IPS DF 19.7 (cell line): ENCODE results near the gene ANKS1A.
"Not testable (repeated sequence)": the region's sequence is repeated elsewhere in the genome, so short reads cannot be mapped to it uniquely, and the experiment has no call there.

ENCODE experiments used
- DNase-seq: peaks from one replicate; pipeline ENCODE4 v3.0.0-alpha.2; 2013; ENCODE audit warnings: low read depth, low spot score

Gene ANKS1A

DNA sequence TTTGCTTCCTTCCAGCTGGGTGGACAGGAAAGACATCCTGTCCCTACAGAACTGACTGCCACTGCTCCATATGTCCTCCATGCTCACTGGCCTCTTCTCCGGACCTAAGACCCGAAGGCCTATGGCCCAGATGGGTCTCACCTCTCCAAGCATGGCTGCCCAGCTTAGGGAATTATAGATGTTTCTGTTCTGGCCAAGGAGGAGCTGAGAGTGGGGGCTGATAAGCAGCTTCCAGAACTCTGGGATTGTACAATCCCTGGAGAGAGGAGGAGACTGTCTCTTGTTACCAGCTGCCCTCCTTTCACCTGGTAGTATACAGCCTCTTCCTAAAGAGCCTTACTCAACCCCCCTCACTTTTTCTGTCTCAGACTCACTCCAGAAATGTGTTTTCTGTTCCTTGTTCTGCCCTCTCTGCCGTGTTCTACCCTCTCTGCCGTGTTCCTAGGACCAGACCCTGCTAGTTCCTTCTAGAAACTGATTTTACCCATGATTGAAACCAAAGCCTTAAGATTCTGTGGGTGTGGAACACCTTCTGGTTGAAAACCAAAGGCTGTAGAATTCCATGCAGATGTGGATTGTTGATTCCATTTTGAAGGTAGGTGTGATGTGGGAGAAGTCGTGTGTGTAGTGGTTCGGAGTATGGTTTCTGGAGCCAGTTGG lies 28.7 kb downstream of the ANKS1A start:
- no peak for DNase-seq

- DNase-seq = no peak
Observed at GRCh38 chr6:34919651-34920050, 30.6 kb downstream of the ANKS1A start.

DNA sequence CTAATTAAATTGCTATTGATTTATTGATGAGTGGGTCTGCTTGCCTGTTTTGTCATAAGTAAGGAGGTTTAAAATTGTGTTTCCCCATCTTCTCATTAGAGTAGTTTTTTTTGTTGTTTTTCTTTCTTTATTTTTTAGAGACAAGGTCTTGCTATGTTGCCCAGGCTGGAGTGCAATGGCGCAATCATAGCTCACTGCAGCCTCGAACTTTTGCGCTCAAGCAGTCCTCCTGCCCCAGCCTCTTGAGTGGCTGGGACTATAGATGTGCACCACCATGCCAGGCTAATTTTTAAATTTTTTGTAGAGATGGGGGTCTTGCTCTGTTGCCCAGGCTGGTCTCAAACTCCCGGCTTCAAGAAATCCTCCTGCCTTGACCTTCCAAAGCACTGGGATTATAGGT lies 31.0 kb downstream of the ANKS1A start:
- no peak for DNase-seq

GRCh38 chr6:34922177-34922663 lies 33.2 kb downstream of the ANKS1A start:
- DNase-seq = no peak

GRCh38 chr6:34924831-34925625 lies 36.0 kb downstream of the ANKS1A start:
- DNase-seq = no peak

- DNase-seq = no peak
Observed at GRCh38 chr6:34926655-34927054, 37.6 kb downstream of the ANKS1A start.

DNA sequence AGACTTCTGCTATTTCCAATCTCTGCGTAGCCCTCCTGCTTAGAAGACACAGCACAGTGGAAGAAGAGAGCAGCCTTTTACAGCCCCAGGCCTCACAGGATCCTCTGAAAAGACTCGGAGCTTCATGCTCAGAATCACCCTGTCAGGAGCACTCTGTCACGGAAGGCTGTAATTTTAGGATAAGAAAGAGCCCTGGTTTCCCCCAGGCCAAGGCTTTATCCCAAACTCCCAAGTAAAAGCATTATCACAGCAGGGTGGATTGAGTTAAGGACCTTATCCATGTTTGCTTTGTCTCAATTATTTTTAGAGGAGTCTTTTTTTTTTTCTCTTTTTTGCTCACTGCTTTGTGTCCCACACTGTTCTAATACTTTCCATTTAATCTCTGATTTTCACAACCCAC lies 39.2 kb downstream of the ANKS1A start:
- DNase-seq = no peak

DNA sequence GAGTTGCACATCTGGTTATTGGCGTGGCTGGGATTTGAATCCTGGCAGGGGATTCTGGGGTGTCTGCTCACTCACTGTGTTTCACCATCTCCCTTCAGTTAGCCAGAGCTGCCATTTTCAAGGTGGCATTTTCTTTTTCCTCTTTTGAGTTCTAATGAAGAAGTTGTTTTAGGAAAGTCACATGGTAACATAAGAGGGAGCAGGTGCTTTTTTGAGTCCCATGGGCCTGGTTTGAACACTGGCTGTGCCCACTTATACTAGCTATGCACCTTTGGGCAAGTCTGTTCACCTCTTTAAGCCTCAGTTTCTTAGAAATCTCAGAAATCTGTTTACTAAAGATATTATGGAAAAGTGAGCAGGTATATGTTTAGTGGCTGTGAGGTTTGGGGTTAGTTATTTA lies 39.6 kb downstream of the ANKS1A start:
- DNase-seq = no peak

- DNase-seq = no peak
Observed at GRCh38 chr6:34929241-34929978, 40.4 kb downstream of the ANKS1A start.

GRCh38 chr6:34930221-34930620 lies 41.2 kb downstream of the ANKS1A start:
- DNase-seq = no peak

- not testable (repeated sequence) for DNase-seq
Observed at GRCh38 chr6:34932202-34932601, 43.1 kb downstream of the ANKS1A start.

GRCh38 chr6:34934516-34934915 lies 45.5 kb downstream of the ANKS1A start:
- DNase-seq = no peak

- no peak for DNase-seq
Observed at GRCh38 chr6:34938268-34938667, 49.2 kb downstream of the ANKS1A start.

DNA sequence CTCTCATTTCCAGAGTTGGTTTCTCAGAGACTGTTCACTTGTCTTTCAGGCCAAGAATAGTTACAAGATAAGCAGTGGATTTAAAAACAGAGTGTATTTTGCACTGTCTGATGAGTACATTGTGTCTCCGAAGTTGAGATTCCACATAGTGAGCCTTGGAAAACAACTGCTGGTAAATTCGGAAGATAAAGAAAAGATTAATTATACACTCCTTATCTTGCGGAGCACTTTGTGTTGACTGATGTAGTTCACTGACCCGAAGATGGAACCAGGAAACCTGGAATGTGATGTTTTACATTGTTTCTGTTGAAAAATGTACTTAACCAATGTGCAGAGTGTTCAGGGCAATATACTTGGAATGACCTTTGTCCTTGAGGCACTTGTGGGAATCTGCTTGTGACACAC lies 51.0 kb downstream of the ANKS1A start:
- no peak for DNase-seq

GRCh38 chr6:34941421-34941820 lies 52.4 kb downstream of the ANKS1A start:
- no peak for DNase-seq

GRCh38 chr6:34945317-34945716 lies 56.3 kb downstream of the ANKS1A start:
- DNase-seq = no peak

GRCh38 chr6:34947561-34947960 lies 58.5 kb downstream of the ANKS1A start:
- DNase-seq = no peak

- no peak for DNase-seq
Observed at GRCh38 chr6:34949636-34950035, 60.6 kb downstream of the ANKS1A start.

DNA sequence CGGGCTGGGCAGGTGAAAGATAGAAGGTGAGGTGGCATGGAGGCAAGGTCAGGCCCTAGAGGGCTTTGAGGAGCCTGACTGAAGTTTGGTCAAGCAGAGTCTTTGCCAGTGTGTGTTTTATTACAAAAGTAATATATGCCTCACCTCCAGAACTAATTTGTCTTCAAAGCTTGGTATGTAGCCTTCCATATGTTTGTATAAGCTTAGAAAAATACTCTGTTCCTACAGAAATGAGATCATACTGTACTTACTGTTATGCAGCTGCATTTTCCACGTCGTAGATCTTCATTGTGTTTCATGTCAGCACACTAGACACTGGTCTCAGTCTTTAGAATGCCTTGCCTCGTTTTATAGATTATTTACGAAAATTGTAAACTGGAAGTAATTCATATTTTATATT lies 61.8 kb downstream of the ANKS1A start:
- no peak for DNase-seq

- DNase-seq = no peak
Observed at GRCh38 chr6:34951731-34952130, 62.7 kb downstream of the ANKS1A start.

DNA sequence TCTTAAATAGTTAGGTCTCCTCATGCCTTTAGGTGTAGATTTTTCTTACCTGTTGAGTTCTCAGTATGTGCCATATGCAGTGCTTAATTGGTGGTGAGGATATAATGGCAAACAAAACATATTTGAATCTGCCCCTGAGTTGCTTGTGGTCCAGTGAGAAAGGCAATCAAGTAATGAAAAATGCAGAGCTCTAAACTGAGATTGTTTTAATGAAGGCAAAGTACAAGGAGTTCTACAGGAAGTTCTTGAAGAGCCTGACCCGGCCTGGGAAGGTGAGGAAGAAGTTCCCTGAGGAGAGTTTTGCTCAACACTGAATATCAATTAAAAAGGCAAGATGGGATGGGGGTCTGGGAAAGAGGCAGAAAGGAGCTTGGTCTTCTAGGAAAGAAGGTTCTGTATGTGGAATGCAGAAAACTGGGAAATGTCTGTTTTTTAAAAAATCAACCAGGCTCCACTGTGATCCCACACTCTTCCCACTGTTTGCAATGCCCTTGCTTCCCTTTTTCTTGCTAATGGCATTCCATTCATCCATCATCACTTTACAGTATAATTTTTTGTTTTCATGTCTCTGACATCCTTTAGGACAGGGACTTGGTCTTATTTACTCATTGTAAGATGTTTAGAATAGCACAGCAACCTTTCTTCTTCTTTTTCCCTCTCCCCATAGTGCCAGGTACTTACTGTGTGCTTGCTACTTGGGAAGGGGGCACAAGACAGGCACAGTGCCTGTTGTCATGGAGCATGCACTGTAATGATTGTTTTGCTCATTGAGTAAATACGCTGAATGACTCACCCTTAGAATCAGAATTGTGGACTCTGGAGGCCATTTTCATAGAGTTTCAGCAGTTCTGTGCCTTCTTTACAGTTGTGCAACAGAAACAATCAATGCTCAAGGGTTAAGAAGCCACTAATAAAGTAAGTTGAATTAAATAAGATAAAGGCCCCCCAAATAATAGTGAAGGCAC lies 64.3 kb downstream of the ANKS1A start:
- DNase-seq = no peak
